ENCODE measurements around the gene TSSK6. TPM values are rescaled to one million over a fixed set of nuclear protein-coding genes. Genes with fewer than 3 reads are reported as not detected.
A peak's percentile ranks its signal among the peaks of the same experiment; 100 is the strongest.

The TSSK6 gene
- total and polyA plus RNA-seq, 12 donors = 0.23 to 1.2 (median 0.45) TPM; not detected in 1

- H3K4me3 ChIP-seq = peak within 1 kb of the TSS in 9 of 10 donors; percentile 19 to 47 (median 36)
- no peaks in the 10 kb centered on the region for H3K9me3 ChIP-seq
- DNase-seq (peak in 1 of 2 donors; percentile 48), ATAC-seq (peak in 7 of 8 donors; percentile 14 to 48 (median 27))
- no peak within 1 kb of the TSS for H3K27ac ChIP-seq
- peaks cover 4 to 64% (median 53%) of the 10 kb centered on the region in 7 donors for H3K27me3 ChIP-seq
- 3% methylated on average over 45 to 56 of the region's 56 CpGs for WGBS, 2 donors
- no peak for TF ChIP-seq CTCF (IDR thresholded peaks at IDR 0.05)
- intact Hi-C loops (cut with DNase I) = loop anchor here in 4 of 10 donors (10.0 kb wide), 3 partner anchors 397 to 427 kb away; no protein-coding TSS in a partner anchor
- H3K4me1 ChIP-seq = peaks cover 9 to 35% (median 26%) of the 10 kb centered on the region in 9 donors
- H3K36me3 ChIP-seq = no peaks in the 10 kb centered on the region
Observed at GRCh38 chr19:19538061-19538784, 22.9 kb upstream of the TSSK6 start, which contains the start of gene CILP2. Gene CILP2 (plus strand): TSS chr19:19538265. CDS start chr19:19538350, 85 bp downstream.

GRCh38 chr19:19537075-19538048, 22.0 kb upstream of the TSSK6 start:
- peaks cover 9 to 40% (median 26%) of the 10 kb centered on the region in 9 donors for H3K4me1 ChIP-seq
- ATAC-seq (peak in 1 of 8 donors; percentile 13), DNase-seq (no peak)
- H3K4me3 ChIP-seq = peak overlapping the region in 2 of 10 donors; percentile 19 to 47
- H3K36me3 ChIP-seq = no peaks in the 10 kb centered on the region
- intact Hi-C loops (cut with DNase I) = loop anchor here in 4 of 10 donors (10.0 kb wide), 3 partner anchors 397 to 427 kb away; no protein-coding TSS in a partner anchor
- H3K9me3 ChIP-seq = no peaks in the 10 kb centered on the region
- no peak for TF ChIP-seq CTCF (IDR thresholded peaks at IDR 0.05)
- no peak overlapping the region for H3K27ac ChIP-seq
- H3K27me3 ChIP-seq = peaks cover 4 to 57% (median 44%) of the 10 kb centered on the region in 7 donors
- 36 to 42% methylated on average over 55 to 59 of the region's 59 CpGs for WGBS, 2 donors

DNA sequence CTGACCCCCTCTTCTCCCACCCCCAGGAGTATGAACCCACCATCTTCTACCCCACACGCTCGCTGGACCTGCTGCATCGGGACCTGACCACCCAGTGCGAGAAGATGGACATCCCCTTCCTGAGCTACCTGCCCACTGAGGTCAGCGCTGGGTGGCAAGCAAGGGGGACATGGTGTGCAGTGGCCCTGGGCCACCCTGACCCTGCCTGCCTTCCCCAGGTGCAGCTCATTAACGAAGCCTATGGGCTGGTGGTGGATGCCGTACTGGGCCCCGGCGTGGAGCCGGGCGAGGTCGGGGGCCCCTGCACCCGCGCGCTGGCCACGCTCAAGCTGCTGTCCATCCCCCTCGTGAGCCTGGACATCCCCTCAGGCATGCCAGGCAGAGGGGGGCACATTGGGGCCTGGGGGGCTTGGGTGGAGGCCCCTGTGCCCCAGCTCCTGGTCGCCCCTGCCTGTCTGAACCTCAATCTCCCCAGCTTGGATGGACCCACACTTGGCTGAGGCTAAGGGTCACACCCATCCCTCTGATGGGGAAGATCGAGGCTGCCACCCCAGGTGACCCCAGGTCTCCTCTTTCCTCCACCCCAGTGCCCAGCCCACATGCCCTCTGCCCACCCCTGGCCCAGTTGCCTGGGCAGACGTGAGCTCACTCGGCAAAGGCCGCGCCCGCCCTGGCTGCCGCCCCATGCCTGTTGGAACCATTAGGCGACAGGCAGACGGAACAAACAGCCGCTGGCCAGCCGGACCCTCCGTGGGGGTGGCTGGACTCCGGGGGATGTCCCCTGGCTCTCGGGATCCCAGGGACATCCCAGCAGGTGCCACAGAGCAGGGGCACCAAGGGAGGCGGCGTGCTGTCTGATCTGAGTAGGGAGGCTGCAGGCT, 20.2 kb upstream of the TSSK6 start:
- TF ChIP-seq CTCF (IDR thresholded peaks at IDR 0.05) = no peak
- WGBS, 2 donors = 90% methylated on average over 34 of the region's 34 CpGs
- peaks cover 9 to 37% (median 21%) of the 10 kb centered on the region in 9 donors for H3K4me1 ChIP-seq
- peaks cover 0 to 40% (median 26%) of the 10 kb centered on the region in 7 donors for H3K27me3 ChIP-seq
- intact Hi-C loops (cut with DNase I) = loop anchor here in 5 of 10 donors (2.0 to 10.0 kb wide), 4 partner anchors 105 to 429 kb away; no protein-coding TSS in a partner anchor
- ATAC-seq (no peak), DNase-seq (no peak)
- H3K36me3 ChIP-seq = no peaks in the 10 kb centered on the region
- H3K27ac ChIP-seq = no peak overlapping the region
- no peaks in the 10 kb centered on the region for H3K9me3 ChIP-seq
- no peak overlapping the region for H3K4me3 ChIP-seq

Measured in heart right ventricle (tissue), 16 donors.